Activated CD4-positive, alpha-beta T cell treated with anti-CD3 and anti-CD28 coated beads, Interleukin-2, amount 50 U/mL, for 4 hours (primary cell): ENCODE results near the gene TAF11L2.
"Not testable (repeated sequence)": the region's sequence is repeated elsewhere in the genome, so short reads cannot be mapped to it uniquely, and the experiment has no call there.

Experiments used
- DNase-seq, 2 experiments: peaks; one replicate each; pipeline ENCODE4 v3.0.0-alpha.2; 2020

TAF11L2 gene

DNA sequence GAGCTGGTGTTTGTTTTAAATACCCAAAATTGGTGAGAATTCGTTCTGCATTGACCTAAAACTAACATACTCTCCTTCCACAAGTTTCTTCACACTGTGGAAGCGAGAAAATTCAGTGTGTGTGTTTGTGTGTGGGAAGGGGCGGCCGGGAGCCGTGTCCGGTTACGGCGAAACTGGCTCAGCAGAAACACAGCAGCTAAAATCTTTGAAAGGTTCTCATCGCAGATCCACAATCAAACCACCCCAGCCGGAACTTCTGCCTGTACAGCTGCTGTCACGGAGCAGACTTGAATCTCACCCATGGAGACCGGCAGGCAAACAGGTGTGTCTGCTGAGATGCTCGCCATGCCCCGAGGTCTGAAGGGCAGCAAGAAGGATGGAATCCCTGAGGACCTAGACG, 30.3 kb downstream of the TAF11L2 start, which contains the start of gene TAF11L6:
TSS of gene TAF11L6 (plus strand) at position 301 of the 400 bp plus-strand sequence.
- not testable (repeated sequence) for DNase-seq
